K562 (cell line): ENCODE data around the gene PSORS1C1. TPM values are rescaled to one million over a fixed set of nuclear protein-coding genes. Genes with fewer than 3 reads are reported as not detected.

Experiments used
- polyA plus RNA-seq, 8 experiments: library from polyadenylated mRNA; depleted of rRNA in 4 of 8; stranded (reverse) in 5 of 8; unstranded in 3 of 8; fragments of >200 nt; fragmentation: Nextera tagmentation in 2 of 8; fragmentation: Illumina TruSeq in 1 of 8; extraction: Ambion mirVana in 2 of 8; extraction: Trizol in 1 of 8; gene quantifications; 2 replicates each; pipeline versions ENCODE4 v1.2.1 to v1.2.3, GENCODE V29; 2011 to 2014; ENCODE audit warnings: inconsistent platforms in 1 of 8, missing spikeins in 1 of 8
- total RNA-seq, 7 experiments: library from RNA; depleted of rRNA in 6 of 7; stranded (reverse); fragments of >200 nt in 6 of 7; fragmentation: Illumina TruSeq in 2 of 7; extraction: Trizol in 2 of 7; gene quantifications; 2 replicates each; pipeline versions ENCODE4 v1.2.1 to v1.2.3, GENCODE V29; 2011 to 2021; ENCODE audit warnings: low replicate concordance in 1 of 7
- TF ChIP-seq, protein P1 (sequence below), 2 experiments: fragments of 450-650 bp; formaldehyde crosslinking in 1 of 2; IDR thresholded peaks; 2 replicates each; pipeline versions ENCODE4 v1.4.0 to v1.6.1; 2014 to 2020; ENCODE audit warnings: mild to moderate bottlenecking in 2 of 2, borderline replicate concordance in 1 of 2, low read depth in 1 of 2

PSORS1C1 gene
- total and polyA plus RNA-seq, 9 of the 15 experiments (the other 6 are each of a cell fraction or from before 2014, with no cell fraction given): 0.11 TPM; not detected in 8

DNA sequence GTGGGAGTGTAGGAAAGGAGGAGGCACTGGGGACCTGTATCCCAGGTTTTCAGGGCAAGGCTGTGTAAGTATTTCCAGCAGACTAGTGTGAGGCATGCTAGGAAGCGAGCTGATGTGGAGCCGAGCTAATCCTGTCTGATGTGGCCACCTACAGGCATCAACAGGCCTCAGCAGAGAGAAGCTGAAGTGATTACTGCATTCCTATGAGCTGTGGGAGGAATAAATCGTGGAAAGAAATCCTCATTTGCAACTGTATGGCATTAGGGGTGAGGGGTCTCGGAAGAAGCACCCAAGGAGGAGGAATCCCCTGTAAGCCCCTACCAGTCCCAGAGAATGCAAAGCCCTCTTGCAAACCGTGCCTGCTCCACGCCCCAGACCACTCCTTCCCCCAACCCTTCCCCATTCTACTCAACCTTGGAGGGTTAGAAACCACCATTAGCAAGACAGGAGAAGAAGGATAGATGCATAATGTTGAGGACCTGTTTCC lies 43.8 kb upstream of the PSORS1C1 start (continued):
- TF ChIP-seq, protein P1, sequence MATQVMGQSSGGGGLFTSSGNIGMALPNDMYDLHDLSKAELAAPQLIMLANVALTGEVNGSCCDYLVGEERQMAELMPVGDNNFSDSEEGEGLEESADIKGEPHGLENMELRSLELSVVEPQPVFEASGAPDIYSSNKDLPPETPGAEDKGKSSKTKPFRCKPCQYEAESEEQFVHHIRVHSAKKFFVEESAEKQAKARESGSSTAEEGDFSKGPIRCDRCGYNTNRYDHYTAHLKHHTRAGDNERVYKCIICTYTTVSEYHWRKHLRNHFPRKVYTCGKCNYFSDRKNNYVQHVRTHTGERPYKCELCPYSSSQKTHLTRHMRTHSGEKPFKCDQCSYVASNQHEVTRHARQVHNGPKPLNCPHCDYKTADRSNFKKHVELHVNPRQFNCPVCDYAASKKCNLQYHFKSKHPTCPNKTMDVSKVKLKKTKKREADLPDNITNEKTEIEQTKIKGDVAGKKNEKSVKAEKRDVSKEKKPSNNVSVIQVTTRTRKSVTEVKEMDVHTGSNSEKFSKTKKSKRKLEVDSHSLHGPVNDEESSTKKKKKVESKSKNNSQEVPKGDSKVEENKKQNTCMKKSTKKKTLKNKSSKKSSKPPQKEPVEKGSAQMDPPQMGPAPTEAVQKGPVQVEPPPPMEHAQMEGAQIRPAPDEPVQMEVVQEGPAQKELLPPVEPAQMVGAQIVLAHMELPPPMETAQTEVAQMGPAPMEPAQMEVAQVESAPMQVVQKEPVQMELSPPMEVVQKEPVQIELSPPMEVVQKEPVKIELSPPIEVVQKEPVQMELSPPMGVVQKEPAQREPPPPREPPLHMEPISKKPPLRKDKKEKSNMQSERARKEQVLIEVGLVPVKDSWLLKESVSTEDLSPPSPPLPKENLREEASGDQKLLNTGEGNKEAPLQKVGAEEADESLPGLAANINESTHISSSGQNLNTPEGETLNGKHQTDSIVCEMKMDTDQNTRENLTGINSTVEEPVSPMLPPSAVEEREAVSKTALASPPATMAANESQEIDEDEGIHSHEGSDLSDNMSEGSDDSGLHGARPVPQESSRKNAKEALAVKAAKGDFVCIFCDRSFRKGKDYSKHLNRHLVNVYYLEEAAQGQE (IDR thresholded peaks at IDR 0.05; ENCODE audit: borderline replicate concordance): peak; percentile 42; the same call in 1 of the 2 replicates
- TF ChIP-seq, protein P1 (CRISPR knock-in tag; IDR thresholded peaks at IDR 0.05; ENCODE audit: low read depth): no peak
- TF ChIP-seq, all 486 proteins: peak for 5
